NCI-H2171 treated with DMSO at 0.1 percent for 48 hours (cell line): ENCODE data around the gene RTKN.
"Not testable (repeated sequence)": the region's sequence is repeated elsewhere in the genome, so short reads cannot be mapped to it uniquely, and the experiment has no call there.

Source experiments
- DNase-seq: peaks from one replicate; lab custom pipeline; 2025; lab: John Stamatoyannopoulos, UW

The RTKN gene

DNA sequence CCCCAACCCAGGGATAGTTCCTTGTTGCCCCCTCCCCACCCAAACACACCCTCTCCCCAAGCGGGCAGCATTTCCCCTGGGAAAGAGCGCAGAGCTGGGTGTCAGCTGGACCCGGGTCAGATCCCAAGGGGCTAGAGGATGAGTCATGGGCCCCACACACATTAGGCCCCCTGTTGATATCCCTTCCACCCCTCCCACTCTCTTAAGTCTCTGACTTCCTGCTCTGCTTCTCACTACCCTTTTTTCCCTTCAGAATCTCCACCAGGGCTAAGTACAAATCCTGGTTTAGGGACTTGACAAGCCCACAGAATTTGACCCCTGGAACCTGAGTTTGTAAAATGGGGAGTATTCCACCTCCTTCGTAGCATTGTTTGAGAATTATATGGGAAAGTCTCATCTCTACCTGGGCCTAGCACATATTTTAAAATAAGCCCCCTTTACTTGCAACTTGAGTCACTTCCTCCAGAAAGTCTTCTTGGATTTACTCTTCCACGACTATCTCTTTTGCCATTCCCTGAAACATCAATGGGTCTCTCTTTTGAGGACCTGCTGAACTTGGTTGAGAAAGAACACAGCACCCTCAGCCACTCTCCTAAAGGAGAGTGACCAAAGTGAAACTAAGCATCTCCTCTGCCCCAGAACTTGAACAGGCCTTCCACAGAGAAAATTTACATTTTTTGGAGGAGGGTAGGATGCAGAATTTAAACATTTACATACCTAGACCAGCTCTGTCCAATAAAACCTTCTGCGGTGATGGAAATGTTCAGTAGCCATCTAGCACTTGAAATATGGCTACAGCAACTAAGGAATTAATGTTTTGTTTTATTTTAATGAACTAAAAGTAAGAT lies 4.7 kb downstream of the RTKN start:
- DNase-seq, result no peak

DNA sequence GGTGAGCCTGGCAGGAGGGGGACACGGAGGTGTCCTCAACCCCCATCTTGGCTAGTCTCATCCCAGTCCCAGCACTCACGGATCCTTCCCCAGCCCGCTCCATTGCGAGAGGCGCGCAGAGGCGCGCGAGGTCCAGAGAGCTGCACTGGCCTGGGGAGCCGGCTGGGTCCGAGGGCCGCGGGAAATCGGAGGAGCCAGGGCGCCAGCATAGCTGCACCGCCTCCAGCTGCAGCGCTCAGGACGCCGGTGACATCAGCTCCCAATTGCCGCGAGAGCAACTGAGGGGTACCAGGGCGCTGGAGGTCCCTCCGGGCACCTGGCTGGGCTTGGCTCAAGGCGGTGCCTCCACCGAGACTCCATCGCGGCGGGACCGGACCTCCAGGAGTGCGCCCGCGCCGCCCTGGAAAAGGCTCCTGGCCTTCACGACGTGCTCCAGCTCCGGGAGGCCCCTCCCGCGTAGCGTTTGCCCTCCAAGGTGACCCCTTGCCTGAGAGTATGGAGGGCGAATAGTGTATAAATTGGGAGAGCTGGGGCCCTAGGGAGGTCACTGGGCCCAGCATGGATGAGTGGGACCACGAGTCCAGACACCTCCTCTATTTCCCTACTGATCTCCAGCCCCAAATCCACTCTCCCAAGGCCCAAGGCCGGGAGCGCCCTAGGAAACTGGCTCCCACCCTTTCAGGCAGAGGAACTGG lies 5.5 kb downstream of the RTKN start:
- DNase-seq, result no peak

DNA sequence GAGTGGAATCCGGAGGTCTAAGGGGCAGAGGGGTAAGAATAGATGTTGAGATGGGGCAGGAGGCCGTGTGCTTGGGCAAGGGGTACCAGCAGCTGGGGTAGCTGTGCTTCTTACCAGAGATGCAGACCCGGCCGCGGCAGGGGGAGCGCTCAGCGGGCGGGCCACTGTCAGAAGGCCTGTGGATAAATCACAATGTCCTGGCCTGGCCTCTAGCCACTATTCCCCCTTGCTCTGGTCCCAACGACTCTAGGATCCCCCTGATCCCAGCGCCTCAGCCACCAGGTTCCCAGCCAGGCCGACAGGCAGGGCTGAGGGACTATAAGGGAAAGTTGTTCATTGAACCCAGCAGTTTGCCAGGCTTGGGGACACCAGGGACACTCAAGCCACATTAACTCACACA lies 11.2 kb downstream of the RTKN start:
- no peak for DNase-seq

DNA sequence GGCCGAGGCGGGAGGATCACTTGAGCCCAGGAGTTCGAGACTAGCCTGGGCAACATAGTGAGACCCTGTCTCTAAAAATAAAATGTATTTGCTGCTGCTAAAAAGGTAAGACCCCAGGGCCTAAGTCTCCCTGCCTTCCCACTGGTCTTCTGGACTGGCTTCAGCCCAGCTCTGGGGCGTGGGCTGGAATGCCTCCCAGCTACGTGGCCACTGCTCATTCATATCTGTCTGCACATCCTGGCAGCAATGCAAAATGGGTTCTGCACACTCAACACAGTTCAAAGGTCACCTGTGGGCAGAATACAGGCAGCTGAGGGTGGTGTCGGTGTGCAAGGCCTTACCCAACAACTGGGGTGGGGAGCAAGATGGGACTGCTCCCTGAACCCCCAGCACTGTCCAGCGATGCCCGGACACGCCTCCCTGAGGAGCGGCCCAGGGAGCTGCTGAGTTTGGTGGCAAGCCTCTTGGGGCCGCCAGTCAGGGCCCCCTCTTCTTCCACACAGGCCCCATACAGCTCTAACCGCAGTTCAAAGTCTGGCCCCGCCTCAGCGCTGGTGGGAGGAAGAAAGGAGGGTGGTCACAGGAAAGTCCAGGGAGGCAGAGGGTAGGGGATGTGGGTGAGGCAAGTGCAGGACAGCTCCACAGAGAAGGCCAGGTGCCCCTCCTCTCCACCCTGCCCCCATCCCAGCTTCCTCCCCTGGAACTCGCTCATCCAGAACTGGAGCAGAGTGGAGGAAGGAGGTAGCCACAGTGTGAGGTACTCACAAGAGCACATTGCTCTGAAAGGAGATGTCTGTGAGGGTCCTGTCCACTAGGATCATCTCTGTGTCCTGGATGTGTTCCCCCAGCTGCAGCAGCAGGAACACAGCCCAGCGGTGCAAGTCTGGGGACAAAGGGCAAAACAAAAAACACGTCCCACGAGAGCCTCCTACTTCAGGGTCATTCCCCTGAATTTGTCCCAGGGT lies 12.0 kb downstream of the RTKN start:
- DNase-seq, result no peak

DNA sequence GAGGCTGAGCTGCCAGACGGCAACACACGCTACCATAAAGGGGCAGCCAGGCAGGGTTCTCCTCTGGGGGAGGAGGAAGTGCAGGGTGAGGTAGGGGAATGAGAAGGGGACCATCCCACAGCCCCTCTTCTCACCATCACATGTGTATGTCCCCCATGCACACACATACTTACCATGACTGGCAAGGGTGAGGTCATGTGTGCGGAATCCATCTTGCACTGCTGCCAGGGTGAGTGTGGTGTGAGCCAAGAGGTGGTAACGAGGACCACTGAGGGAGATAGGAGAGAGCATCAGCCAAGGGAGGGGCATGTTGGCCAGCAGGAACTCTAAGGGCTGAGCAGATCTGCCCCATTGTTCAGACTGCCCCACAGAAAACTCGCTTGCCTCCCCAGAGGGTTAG lies 13.1 kb downstream of the RTKN start:
- DNase-seq, result no peak

DNA sequence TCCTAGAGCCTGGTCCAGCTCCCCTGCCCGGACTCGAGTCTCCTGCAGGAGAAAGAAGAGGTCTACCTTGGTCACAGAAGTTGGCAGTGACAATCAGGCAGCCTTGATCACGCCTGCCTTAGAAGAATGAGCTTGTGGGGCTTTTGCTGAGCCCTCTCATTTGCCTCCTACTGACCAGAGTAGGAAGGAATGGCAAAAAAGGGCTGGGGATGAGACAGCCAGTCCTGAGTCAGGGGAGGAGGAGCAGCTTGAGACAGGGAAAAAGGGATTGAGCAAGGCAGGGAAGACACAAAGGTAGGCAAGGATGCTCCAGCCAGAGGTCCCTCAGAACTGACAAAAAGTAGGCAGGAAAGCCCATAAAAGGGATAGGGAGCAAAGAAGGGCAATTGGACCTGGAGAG lies 14.2 kb downstream of the RTKN start:
- DNase-seq, result no peak

DNA sequence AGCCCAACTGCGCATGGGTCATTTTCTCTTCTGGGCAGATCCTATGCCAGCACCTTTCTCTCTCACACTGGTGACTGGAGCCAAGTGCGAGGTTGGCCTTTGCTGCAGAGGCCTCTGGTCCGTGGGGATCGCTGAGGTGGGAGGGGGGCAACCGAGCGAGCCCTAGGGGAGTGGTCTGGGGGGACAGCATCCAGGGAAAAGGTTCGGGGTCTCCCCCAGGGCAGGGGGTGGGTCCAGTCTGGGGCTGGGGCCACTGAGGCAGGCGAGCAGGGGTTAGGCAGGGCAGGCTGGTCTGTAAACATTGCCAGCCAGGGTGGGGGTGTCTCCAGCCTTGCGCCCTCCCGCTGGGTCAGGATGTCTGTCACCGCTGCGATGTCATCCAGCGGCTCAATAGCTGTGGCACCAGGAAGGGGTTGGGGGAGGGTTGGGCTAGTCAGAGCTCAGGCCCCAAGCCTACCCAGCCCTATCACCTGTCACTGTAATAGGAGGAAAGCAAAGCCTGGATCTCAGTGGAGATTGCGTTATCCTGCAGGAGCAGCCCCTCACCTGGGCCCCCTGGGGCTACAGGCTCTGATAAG lies 15.5 kb downstream of the RTKN start:
- DNase-seq, result no peak

DNA sequence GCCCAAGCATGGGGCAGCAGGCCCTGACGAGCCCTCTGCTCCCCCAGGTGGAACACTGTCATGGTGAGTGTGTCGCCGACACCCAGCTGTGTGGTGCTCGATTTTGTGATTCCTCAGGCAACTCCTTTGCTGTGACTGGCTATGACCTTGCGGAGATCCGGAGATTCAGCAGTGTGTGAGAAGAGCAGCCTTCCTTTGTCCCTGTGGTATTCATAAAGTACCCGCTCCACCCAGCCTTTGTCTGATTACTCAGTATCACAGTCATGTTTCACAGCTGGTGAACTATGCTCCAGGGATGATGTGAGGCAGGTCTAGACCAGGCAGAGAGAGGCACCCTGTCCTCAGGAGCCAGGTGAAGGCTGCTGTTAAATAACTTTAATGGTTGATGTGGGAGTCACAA lies 16.2 kb downstream of the RTKN start:
- DNase-seq, result no peak

DNA sequence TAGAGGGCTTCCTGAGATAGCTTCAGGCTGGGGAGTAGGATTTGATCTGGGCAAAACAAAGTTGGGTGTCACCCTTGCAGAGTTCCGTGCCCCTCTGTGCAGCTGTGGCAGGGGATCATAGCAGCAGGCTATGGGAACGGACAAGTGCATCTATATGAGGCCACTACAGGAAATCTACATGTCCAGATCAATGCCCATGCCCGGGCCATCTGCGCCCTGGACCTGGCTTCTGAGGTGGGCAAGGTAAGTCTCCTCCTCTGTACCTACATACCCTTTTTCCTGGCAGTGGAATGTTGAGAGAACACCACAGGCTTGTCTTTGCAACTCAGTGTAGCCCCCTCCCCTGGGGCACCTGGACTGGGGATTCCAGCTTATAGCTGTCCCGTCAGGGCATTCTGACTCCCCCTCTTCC lies 16.7 kb downstream of the RTKN start:
- DNase-seq, result no peak

DNA sequence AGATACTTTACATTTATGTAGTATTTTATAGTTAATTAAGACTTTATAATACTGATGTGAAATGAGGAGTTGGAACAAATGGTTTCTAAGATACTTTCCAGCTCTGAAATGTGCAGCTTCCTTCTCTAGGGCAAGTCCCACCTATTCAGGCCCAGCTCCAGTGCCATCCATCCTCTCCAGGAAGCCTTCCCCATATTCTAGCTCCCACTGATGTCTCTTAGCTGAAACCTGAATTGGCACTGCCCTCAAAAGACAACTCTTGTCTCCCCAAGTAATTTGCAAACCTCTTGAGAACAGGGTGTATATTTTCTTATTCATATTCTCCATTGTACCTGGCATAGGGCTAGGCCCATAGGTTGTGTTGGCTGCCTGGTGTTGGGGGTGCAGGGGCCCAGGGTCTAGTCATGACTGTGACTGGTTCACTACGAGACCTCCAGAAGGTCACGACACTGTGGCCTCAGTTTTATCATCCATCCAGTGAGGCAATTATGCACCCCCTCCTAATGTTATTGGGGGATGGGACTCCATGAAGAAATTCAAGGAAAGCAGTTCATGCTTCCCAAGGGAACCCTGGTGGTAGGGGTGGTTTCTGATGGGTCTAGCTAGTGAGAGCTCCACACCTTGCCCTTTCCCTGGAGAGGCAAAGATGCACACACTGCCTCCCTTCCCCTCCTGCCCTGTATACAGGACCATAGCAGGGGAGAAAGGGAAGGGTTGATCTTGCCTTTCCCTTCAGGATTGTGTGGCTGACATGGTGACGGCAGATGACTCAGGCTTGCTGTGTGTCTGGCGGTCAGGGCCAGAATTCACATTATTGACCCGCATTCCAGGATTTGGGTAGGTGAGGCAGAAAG lies 17.4 kb downstream of the RTKN start:
- DNase-seq, result no peak

DNA sequence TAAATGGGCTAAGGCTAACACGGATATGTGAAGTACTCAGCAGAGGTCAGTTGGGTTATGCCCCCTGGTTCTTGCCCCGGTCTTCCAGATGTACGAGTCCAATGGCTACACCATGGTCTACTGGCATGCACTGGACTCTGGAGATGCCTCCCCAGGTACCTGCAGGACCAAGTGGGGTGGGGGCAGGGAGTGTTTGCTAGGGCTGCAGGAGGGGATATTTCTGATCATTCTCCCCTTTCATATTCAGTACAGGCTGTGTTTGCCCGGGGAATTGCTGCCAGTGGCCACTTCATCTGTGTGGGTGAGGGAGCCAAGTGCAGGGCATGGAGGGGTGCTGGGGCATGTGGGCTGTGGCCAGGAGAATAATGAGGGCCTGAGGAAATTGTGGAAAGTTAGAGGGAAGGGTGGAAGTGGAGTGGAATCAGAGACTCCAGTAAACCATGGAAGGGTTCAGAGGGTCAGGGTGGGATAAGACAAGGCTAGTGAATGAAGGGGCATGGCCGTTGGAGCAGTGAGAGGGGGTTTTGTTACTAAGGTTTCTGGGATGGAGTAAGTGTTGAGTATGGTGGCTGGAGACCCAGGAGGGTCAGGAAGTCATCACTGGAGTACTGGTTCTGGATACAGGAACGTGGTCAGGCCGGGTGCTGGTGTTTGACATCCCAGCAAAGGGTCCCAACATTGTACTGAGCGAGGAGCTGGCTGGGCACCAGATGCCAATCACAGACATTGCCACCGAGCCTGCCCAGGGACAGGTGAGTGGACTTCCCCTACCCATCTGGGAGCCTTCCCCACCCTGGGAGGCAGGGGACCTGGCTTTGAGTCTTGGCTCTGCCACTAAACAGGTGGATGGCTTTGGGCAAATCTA lies 18.3 kb downstream of the RTKN start:
- no peak for DNase-seq

DNA sequence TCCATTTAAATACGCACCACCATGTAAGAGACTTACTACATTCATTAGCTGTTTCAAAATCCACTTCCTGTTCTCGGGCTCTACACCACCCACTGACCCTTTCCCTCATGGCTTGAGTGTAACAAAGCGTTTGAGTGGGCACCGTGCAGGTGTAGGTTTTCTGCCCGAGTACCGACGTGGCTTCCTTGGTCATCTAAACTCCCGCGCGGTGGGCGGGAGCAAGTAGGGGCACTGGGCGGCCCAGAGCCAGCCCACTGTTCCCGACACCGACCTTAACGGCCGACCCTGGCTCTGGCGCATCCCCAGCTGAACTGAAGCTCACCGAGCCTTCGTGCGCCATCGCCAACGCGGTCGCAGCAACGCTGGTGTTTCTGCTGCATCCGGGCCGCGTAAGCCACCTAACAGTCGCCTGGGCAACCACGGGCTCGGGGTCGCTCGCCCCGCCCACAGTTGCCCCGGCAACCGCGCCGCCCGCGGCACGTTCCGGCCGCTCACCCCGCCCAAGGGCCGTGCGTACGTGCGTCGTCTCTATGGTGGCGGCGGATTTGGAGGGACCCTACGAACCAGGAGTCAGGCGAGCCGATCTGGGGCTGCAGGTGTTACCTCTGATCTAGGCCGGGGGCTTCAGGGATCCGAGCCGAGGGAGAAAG lies 20.4 kb downstream of the RTKN start, which contains the start of the genes C2orf81 and WDR54:
Gene C2orf81 (minus strand): TSS at position 399 of the 650 bp plus-strand sequence. CDS start 59 bp downstream, at position 340.
Gene WDR54 (plus strand): TSS at position 510 of the 650 bp plus-strand sequence. CDS start 424 bp downstream, outside the sequence.
- DNase-seq, result peak; percentile 88

DNA sequence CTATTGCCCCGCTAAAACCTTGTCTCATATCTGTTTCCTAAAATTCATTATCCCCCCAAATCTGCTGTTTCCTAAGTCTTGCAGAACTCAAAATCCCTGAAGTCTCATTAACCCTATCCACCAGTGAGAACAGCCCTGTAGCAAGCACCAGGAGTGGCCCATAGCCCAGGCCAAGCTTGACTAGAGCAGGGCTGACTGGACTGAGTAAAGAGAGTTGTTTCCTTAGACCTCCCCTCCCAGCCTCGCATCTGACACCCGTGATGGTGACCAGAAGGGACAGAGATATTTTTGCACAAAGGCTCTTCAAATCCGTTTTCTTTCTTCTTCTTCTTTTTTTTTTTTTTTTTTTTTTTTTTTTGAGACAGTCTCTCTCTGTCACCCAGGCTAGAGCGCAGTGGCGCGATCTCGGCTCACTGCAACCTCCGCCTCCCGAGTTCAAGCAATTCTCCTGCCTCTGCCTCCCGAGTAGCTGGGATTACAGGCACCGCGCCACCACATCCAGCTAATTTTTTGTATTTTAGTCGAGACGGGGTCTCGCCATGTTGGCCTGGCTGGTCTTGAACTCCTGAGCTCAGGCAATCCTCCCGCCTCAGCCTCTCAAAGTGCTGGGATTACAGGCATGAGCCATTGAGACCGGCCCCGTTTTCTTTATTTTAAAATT lies 21.2 kb downstream of the RTKN start:
- DNase-seq, result not testable (repeated sequence)

DNA sequence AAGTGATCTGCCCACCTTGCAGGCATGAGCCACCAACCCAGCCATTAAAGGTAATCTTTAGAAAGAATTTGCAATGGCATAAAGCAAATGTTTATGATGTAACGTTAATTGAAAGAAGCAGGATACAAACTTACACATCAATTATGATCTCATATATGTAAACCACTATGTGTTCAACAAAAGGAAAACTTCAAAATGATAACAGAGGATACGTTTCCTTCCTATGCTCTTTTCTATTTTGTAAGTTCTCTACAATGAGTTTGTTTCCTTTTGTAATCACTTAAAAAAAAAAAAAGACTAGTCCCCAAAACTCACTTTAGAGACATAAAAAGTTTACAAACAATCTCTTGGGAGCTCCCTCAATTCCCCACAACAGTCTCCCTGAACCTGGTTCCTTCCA lies 21.7 kb downstream of the RTKN start:
- DNase-seq, result no peak

DNA sequence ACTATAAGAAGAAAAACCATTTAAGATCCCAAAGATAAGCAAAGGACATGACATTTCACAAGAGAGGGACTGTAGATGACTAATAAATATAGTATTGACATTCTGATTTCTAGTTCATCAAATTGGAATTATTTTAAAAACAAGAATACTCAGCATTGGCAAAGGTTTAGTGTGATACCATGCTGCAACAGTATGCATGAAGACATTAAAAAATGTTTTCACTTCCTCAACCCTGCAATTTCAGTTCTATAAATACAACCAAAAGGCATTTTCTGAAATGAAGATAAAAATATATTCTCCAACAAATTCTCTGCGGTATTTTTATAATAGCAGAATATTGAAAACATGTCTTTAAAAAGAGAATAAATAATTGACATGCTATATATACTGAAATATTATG lies 22.4 kb downstream of the RTKN start:
- no peak for DNase-seq

DNA sequence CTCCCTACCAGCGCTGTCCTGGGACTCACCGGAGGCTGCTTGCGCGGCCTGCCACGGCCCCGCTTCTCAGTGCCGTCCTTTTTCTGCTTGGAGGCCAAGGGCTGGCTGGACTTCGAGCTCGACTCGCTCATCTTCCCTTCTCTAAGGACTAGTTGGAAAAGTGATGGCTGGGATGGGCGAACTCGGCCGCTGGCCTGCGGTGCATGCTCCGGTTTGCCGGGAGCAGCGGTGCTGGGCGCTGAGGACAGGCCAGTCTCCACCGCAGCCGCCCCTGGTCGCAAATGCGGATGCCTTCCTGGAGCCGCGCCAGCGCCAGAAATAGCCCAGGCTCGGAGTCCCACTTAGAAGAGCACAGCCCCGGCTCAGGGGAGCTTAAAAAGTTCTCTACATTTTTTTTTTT lies 23.4 kb downstream of the RTKN start:
- DNase-seq, result no peak

DNA sequence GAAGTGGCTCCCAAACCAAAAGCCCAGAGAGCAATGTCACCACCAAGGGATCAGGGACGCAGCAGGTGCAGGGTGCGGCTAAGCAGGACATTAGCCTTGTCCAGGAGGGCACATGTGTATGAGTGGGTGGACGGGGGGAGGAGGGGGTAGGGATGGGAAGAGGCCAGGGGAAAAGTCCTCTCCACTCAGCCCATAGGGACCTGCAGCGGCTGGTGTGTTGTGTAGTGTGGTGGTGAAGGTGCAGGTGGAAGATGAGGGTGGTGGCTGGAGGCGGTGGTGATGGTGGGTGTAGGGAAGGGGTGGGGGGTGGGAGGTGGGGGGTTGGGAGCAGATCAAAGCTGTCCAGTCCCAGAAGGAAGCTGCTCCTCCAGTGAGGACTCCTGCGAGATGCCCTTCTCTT lies 24.0 kb downstream of the RTKN start:
- no peak for DNase-seq

DNA sequence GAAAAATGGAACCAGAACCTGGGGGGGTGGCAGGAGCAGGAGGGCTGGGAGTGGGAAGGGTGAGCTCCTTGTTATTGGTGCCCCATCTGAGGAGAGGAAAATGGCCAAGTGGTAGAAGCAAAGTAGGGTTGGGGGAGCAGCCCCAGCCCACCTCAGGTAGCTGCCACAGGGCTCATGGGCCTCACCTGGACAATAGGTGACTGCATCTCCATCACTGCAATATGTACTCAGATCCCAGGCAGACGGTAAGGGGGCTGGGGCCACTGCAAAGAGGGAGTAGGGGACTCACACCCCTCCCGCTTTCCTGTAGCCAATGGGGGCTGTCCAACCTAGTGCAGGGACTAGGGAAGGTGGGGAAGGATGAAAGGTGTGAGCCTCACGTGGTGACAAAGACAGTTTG lies 24.5 kb downstream of the RTKN start:
- DNase-seq, result no peak

DNA sequence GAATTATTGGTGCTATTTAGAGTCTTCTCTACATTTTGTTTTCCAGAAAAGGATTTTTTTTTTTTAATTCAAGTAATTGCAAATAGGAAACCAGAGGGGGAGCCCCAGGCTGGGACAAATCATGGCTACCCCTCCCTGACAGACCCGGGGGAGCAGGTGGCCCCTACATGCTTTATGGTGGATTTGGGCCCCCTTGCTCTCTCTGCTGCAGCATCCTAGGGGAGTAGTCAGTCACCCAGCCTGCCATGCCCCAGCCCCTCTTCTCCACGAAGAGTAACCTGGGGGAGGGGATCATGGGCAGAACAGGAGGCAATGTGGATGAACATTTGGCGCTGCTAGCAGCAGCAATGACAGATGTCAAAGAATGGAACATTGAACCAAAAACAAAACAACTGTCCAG lies 25.0 kb downstream of the RTKN start:
- peak; percentile 68 for DNase-seq
